ENCODE results near the gene CABP7. TPM values are rescaled to one million over a fixed set of nuclear protein-coding genes. Genes with fewer than 3 reads are reported as not detected.

Gene CABP7
- total and polyA plus RNA-seq, 2 donors (not counting 3 experiments of a cell fraction or from before 2014, with no cell fraction given) = not detected

DNA sequence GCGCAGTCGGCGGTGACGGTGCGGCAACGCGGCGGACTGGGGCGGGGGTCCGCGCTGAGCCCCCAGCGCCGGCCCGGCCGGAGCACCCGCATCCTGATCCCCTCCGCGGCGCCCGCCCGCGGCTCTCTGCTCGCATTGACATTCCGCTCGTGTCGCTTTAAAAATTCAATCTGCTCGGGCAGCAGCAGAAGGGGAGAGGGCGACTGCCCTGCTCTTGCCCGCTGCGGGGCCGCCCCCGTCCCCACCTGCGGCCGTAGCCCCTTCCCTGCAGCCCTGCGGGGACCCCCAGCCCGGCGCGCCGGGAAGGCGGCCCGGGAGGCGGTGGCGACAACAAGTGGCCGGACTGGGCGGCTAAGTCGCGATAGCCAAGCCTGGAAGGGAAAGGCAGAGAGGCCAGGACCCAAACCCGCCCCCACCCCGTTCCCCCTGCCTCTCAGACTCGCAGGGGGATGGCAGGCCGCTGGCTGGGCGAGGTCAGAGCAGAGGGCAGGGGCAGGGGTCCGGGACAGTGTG, 1.1 kb downstream of the CABP7 start:
- dilution Hi-C loops (cut with MboI; ENCODE audit: extremely low pct_ligation_motif_present, low sequenced_read_pairs) (no loop called here), intact Hi-C loops (cut with micrococcal nuclease) (no loop called here)
- Histone ChIP-seq H3K36me3 (ENCODE audit: control insufficient read depth in 2 of 2, extremely low read depth in 1 of 2, insufficient read depth in 2 of 2, low read length in 2 of 2) (no peaks in the 10 kb centered on the region), H3K9me3 (replicated peaks; ENCODE audit: control insufficient read depth, insufficient read depth, low read length) (no peaks in the 10 kb centered on the region), H3K9me1 (replicated peaks; ENCODE audit: control insufficient read depth, extremely low read depth, insufficient read depth, low read length) (no peaks in the 10 kb centered on the region), H3K27me3 (ENCODE audit: control insufficient read depth in 2 of 2, insufficient read depth in 2 of 2, low read length in 2 of 2) (peaks cover 15 to 19% of the 10 kb centered on the region in 2 experiments), H3K79me2 (ENCODE audit: control insufficient read depth, insufficient read depth, low read length) (no peaks in the 10 kb centered on the region), H4K20me1 (replicated peaks; ENCODE audit: control insufficient read depth, extremely low read depth, insufficient read depth, low read length) (no peaks in the 10 kb centered on the region), H3K27ac (ENCODE audit: insufficient read depth, low read depth, low read length) (no peak overlapping the region), H2AFZ (ENCODE audit: low read depth, low read length) (no peak overlapping the region), H3K9ac (replicated peaks; ENCODE audit: extremely low read depth, insufficient read depth, low read length) (no peak overlapping the region), H3K4me2 (ENCODE audit: insufficient read depth, low read length) (no peak overlapping the region), H3K4me1 (ENCODE audit: control insufficient read depth, extremely low read depth, insufficient read depth, low read length) (no peaks in the 10 kb centered on the region), H3K4me3 (replicated peaks in 1 of 3; ENCODE audit: insufficient read depth in 1 of 3, low read depth in 1 of 3, low read length in 3 of 3) (no peak overlapping the region)
- TF ChIP-seq FOS (IDR thresholded peaks at IDR 0.05; ENCODE audit: borderline replicate concordance, insufficient read depth, low read length) (no peak), EZH2 (IDR thresholded peaks at IDR 0.05; ENCODE audit: borderline replicate concordance, low read depth, low read length, severe bottlenecking) (peak; percentile 84), JUN (IDR thresholded peaks at IDR 0.05; ENCODE audit: borderline replicate concordance, insufficient read depth, insufficient read length, low read depth) (no peak), POLR2A (IDR thresholded peaks at IDR 0.05; ENCODE audit: low read depth, low read length) (no peak)
- ChIA-PET CTCF (interaction anchor here (0.6 kb wide), 1 partner anchor 261 kb away, joined by 4 read pairs; no protein-coding TSS in a partner anchor), POLR2A (no interaction called here)
- FAIRE-seq (no peak), DNase-seq (ENCODE audit: low read depth, low spot score) (no peak)
- BruUV-seq (replicated peaks) = no TSS peak

- Histone ChIP-seq H2AFZ (ENCODE audit: low read depth, low read length) (no peak overlapping the region), H3K4me3 (replicated peaks in 1 of 3; ENCODE audit: insufficient read depth in 1 of 3, low read depth in 1 of 3, low read length in 3 of 3) (no peak overlapping the region), H3K9ac (replicated peaks; ENCODE audit: extremely low read depth, insufficient read depth, low read length) (no peak overlapping the region), H3K36me3 (ENCODE audit: control insufficient read depth in 2 of 2, extremely low read depth in 1 of 2, insufficient read depth in 2 of 2, low read length in 2 of 2) (no peaks in the 10 kb centered on the region), H4K20me1 (replicated peaks; ENCODE audit: control insufficient read depth, extremely low read depth, insufficient read depth, low read length) (no peaks in the 10 kb centered on the region), H3K27me3 (ENCODE audit: control insufficient read depth in 2 of 2, insufficient read depth in 2 of 2, low read length in 2 of 2) (peaks cover 14 to 19% of the 10 kb centered on the region in 2 experiments), H3K79me2 (ENCODE audit: control insufficient read depth, insufficient read depth, low read length) (no peaks in the 10 kb centered on the region), H3K4me1 (ENCODE audit: control insufficient read depth, extremely low read depth, insufficient read depth, low read length) (no peaks in the 10 kb centered on the region), H3K27ac (ENCODE audit: insufficient read depth, low read depth, low read length) (no peak overlapping the region), H3K9me3 (replicated peaks; ENCODE audit: control insufficient read depth, insufficient read depth, low read length) (no peaks in the 10 kb centered on the region), H3K4me2 (ENCODE audit: insufficient read depth, low read length) (no peak overlapping the region), H3K9me1 (replicated peaks; ENCODE audit: control insufficient read depth, extremely low read depth, insufficient read depth, low read length) (no peaks in the 10 kb centered on the region)
- DNase-seq (ENCODE audit: low read depth, low spot score) (no peak), FAIRE-seq (no peak)
- BruUV-seq (replicated peaks) = no TSS peak
- no peak for TF ChIP-seq JUN (IDR thresholded peaks at IDR 0.05; ENCODE audit: borderline replicate concordance, insufficient read depth, insufficient read length, low read depth)
- TF ChIP-seq MAX (IDR thresholded peaks at IDR 0.05; ENCODE audit: insufficient read depth, insufficient read length) = no peak
- ChIA-PET POLR2A (no interaction called here), CTCF (interaction anchor here (1.2 to 1.7 kb wide), 5 partner anchors 11 to 283 kb away, joined by 3 to 7 read pairs (median 4); no protein-coding TSS in a partner anchor)
- intact Hi-C loops (cut with micrococcal nuclease) (no loop called here), dilution Hi-C loops (cut with MboI; ENCODE audit: extremely low pct_ligation_motif_present, low sequenced_read_pairs) (no loop called here)
Measured at GRCh38 chr22:29722151-29722550, 2.3 kb downstream of the CABP7 start.

All from endothelial cell of umbilical vein (primary cell).